B cell (primary cell): ENCODE data around the gene SYNPR. TPM values are rescaled to one million over a fixed set of nuclear protein-coding genes. Genes with fewer than 3 reads are reported as not detected.

Experiments
- ATAC-seq: fragments of 200-7000 bp; cut with Tn5 transposase; one replicate; pipeline ENCODE4 v1.10.0; 2021; ENCODE audit warnings: low read depth, mild to moderate bottlenecking, moderate number of reproducible peaks, moderate library complexity
- CTCF ChIA-PET: fragments of 350-600 bp; sonication (Branson Sonifier 250); formaldehyde crosslinking; loops from one replicate; lab custom pipeline; 2021; ENCODE audit warnings: antibody characterized with exemption, inconsistent platforms; lab: Charles Lee
- POLR2A ChIA-PET: fragments of 350-600 bp; sonication (Branson Sonifier 250); formaldehyde crosslinking; loops from one replicate; lab custom pipeline; 2021; ENCODE audit warnings: antibody characterized with exemption; lab: Charles Lee
- DNase-seq: peaks from one replicate; pipeline ENCODE4 v3.0.0; 2013
- H2AFZ ChIP-seq: 2 replicates; pipeline ENCODE4 v1.6.1; 2012; ENCODE audit warnings: mild to moderate bottlenecking, low read depth, low read length; ENCODE audit not compliant: insufficient read depth, poor library complexity, severe bottlenecking
- H3K27ac ChIP-seq, 2 donors: 1 replicate in 1 of 2; 2 replicates in 1 of 2; pipeline ENCODE4 v1.5.1; 2012 to 2013; ENCODE audit warnings: low read length in 2 of 2, mild to moderate bottlenecking in 2 of 2, moderate library complexity in 1 of 2
- H3K27me3 ChIP-seq, 4 experiments: fragments of 200-600 bp in 1 of 4; sonication (generic) in 1 of 4; replicated peaks in 1 of 4; 1 replicate in 2 of 4; 2 replicates in 2 of 4; pipeline versions ENCODE4 v1.6.1 to v1.7.0; 2013 to 2016; ENCODE audit warnings: low read length in 3 of 4, mild to moderate bottlenecking in 2 of 4, mixed read lengths in 1 of 4, moderate library complexity in 1 of 4; ENCODE audit not compliant: insufficient read depth in 4 of 4, control insufficient read depth in 3 of 4; ENCODE audit errors: control extremely low read depth in 1 of 4
- H3K36me3 ChIP-seq, 2 experiments: replicated peaks in 1 of 2; 1 replicate in 1 of 2; 2 replicates in 1 of 2; pipeline versions ENCODE4 v1.6.1 to v1.7.1; 2013; ENCODE audit warnings: low read length in 1 of 2; ENCODE audit not compliant: insufficient read depth in 2 of 2, control insufficient read depth in 1 of 2; ENCODE audit errors: control extremely low read depth in 1 of 2, extremely low read depth in 1 of 2
- H3K4me1 ChIP-seq, 2 donors: fragments of 200-600 bp in 1 of 2; sonication (generic) in 1 of 2; 1 replicate in 1 of 2; 2 replicates in 1 of 2; pipeline versions ENCODE4 v1.5.1 to v1.6.1; 2013 to 2017; ENCODE audit warnings: low read length in 2 of 2; ENCODE audit not compliant: control insufficient read depth in 2 of 2, insufficient read depth in 2 of 2
- H3K4me2 ChIP-seq: replicated peaks from 2 replicates; pipeline ENCODE3; 2012; ENCODE audit warnings: mild to moderate bottlenecking, low read depth, low read length; ENCODE audit not compliant: poor library complexity, severe bottlenecking
- H3K4me3 ChIP-seq, 5 experiments: fragments of 200-600 bp in 1 of 5; sonication (generic) in 1 of 5; 1 replicate in 3 of 5; 2 replicates in 2 of 5; pipeline versions ENCODE4 v1.5.1 to v1.7.0; 2011 to 2016; ENCODE audit warnings: low read length in 4 of 5, mild to moderate bottlenecking in 4 of 5, low read depth in 2 of 5, control low read depth in 1 of 5, moderate library complexity in 1 of 5; ENCODE audit not compliant: insufficient read depth in 1 of 5; ENCODE audit errors: control extremely low read depth in 1 of 5, extremely low read depth in 1 of 5
- H3K79me2 ChIP-seq: fragments of 200-600 bp; sonication (generic); one replicate; pipeline ENCODE4 v1.6.0; 2016; ENCODE audit warnings: low read length; ENCODE audit not compliant: control insufficient read depth, insufficient read depth
- H3K9ac ChIP-seq: fragments of 200-600 bp; sonication (generic); 2 replicates; pipeline ENCODE4 v1.6.1; 2017; ENCODE audit warnings: mild to moderate bottlenecking, low read length, moderate library complexity
- H3K9me3 ChIP-seq, 3 donors: one replicate each; pipeline versions ENCODE4 v1.6.1 to v1.7.1; 2013; ENCODE audit warnings: low read length in 2 of 3; ENCODE audit not compliant: control insufficient read depth in 2 of 3, insufficient read depth in 1 of 3; ENCODE audit errors: control extremely low read depth in 1 of 3
- H4K20me1 ChIP-seq: 2 replicates; pipeline ENCODE4 v1.6.0; 2012; ENCODE audit warnings: mild to moderate bottlenecking, low read length; ENCODE audit not compliant: insufficient read depth, control insufficient read depth, poor library complexity, severe bottlenecking
- H3K27ac Mint-ChIP-seq: one replicate; pipeline ENCODE4 v1.8.0; 2021; ENCODE audit warnings: mixed read lengths
- H3K27me3 Mint-ChIP-seq: one replicate; pipeline ENCODE4 v1.8.0; 2021; ENCODE audit warnings: mixed read lengths
- H3K4me1 Mint-ChIP-seq: one replicate; pipeline ENCODE4 v1.8.0; 2021; ENCODE audit warnings: mixed read lengths
- H3K4me3 Mint-ChIP-seq: one replicate; pipeline ENCODE4 v1.8.0; 2021; ENCODE audit warnings: mixed read lengths
- H3K9me3 Mint-ChIP-seq: one replicate; pipeline ENCODE4 v1.8.0; 2022; ENCODE audit warnings: mixed read lengths; ENCODE audit not compliant: insufficient read depth
- CTCF ChIP-seq: fragments of 200-600 bp; IDR thresholded peaks from one replicate; pipeline ENCODE4 v1.8.0; 2022; ENCODE audit warnings: antibody characterized with exemption, mild to moderate bottlenecking
- EZH2 ChIP-seq: IDR thresholded peaks from 2 replicates; pipeline ENCODE4 v1.6.1; 2012; ENCODE audit warnings: borderline replicate concordance, low read depth, mild to moderate bottlenecking, moderate library complexity, low read length; ENCODE audit not compliant: insufficient read depth, poor library complexity, severe bottlenecking
- WGBS: methylation state at CpG from one replicate; pipeline ENCODE4 v1.1.5; 2013; ENCODE audit warnings: missing lambda C conversion rate; ENCODE audit not compliant: insufficient coverage; 5-methylcytosine and 5-hydroxymethylcytosine counted together
- intact Hi-C: fragments of 100-400 bp; cut with micrococcal nuclease; formaldehyde crosslinking; loops from one replicate; pipeline ENCODE4 v1.10.0; 2022
- polyA plus RNA-seq: library from polyadenylated mRNA; depleted of rRNA; stranded (reverse); fragments of >200 nt; gene quantifications from 2 replicates; pipeline ENCODE4 v1.2.3, GENCODE V29; 2012
- total RNA-seq, 2 donors: library from RNA; stranded (reverse); fragments of 120-200 nt in 1 of 2; gene quantifications; 1 replicate in 1 of 2; 2 replicates in 1 of 2; pipeline versions ENCODE4 v1.2.3 to v1.2.4, GENCODE V29; 2013 to 2022

SYNPR gene
- total and polyA plus RNA-seq, 2 donors (not counting 1 experiment from before 2014, with no cell fraction given) = not detected

- no peaks in the 10 kb centered on the region for H3K27me3 Mint-ChIP-seq
Measured at GRCh38 chr3:63400246-63400860, 122.2 kb downstream of the SYNPR start.

GRCh38 chr3:63405882-63406281, 127.8 kb downstream of the SYNPR start:
- TF ChIP-seq CTCF = no peak
- TF ChIP-seq EZH2 = no peak
- no peaks in the 10 kb centered on the region for H3K27me3 ChIP-seq
- DNase-seq (no peak), ATAC-seq (no peak)
- H3K9me3 Mint-ChIP-seq = peaks cover 3% of the 10 kb centered on the region
- H3K36me3 ChIP-seq = no peaks in the 10 kb centered on the region
- H3K27ac ChIP-seq = no peak overlapping the region
- POLR2A ChIA-PET = no interaction called here
- no peaks in the 10 kb centered on the region for H3K9me3 ChIP-seq
- H3K27ac Mint-ChIP-seq = no peak overlapping the region
- H3K4me2 ChIP-seq = no peak overlapping the region
- H2AFZ ChIP-seq = no peak overlapping the region
- no peak overlapping the region for H3K4me3 Mint-ChIP-seq
- no peaks in the 10 kb centered on the region for H4K20me1 ChIP-seq
- H3K4me3 ChIP-seq = no peak overlapping the region
- no peaks in the 10 kb centered on the region for H3K4me1 Mint-ChIP-seq
- intact Hi-C loops = no loop called here
- H3K4me1 ChIP-seq = no peaks in the 10 kb centered on the region
- no CpG with 5 or more reads among the region's 3 CpGs for WGBS
- H3K9ac ChIP-seq = no peak overlapping the region
- no peaks in the 10 kb centered on the region for H3K27me3 Mint-ChIP-seq
- H3K79me2 ChIP-seq = no peaks in the 10 kb centered on the region
- CTCF ChIA-PET = no interaction called here

More at GRCh38 chr3:63400246-63400860, 122.2 kb downstream of the SYNPR start:
- Histone ChIP-seq H3K4me3 (no peak overlapping the region), H2AFZ (no peak overlapping the region), H3K4me2 (no peak overlapping the region), H3K4me1 (no peaks in the 10 kb centered on the region), H3K27me3 (no peaks in the 10 kb centered on the region), H3K79me2 (no peaks in the 10 kb centered on the region), H3K9me3 (no peaks in the 10 kb centered on the region), H3K9ac (no peak overlapping the region), H4K20me1 (no peaks in the 10 kb centered on the region), H3K36me3 (no peaks in the 10 kb centered on the region), H3K27ac (no peak overlapping the region)
- ChIA-PET POLR2A (no interaction called here), CTCF (no interaction called here)
- ATAC-seq (no peak), DNase-seq (no peak)
- WGBS = 76% methylated on average over 4 of the region's 6 CpGs
- H3K9me3 Mint-ChIP-seq = peaks cover 3% of the 10 kb centered on the region
- H3K4me3 Mint-ChIP-seq = no peak overlapping the region
- no peaks in the 10 kb centered on the region for H3K4me1 Mint-ChIP-seq
- TF ChIP-seq CTCF = no peak
- no peak for TF ChIP-seq EZH2
- no peak overlapping the region for H3K27ac Mint-ChIP-seq
- intact Hi-C loops = no loop called here
